Measurements from ENCODE around the gene SERTAD4. TPM values are rescaled to one million over a fixed set of nuclear protein-coding genes. Genes with fewer than 3 reads are reported as not detected.

SERTAD4 gene
- total and polyA plus RNA-seq, 10 donors = 0.02 to 0.09 (median 0.06) TPM; not detected in 5

- TF ChIP-seq POLR2AphosphoS5 (IDR thresholded peaks at IDR 0.05) = no peak
- TF ChIP-seq POLR2A (IDR thresholded peaks at IDR 0.05) = no peak
- TF ChIP-seq CTCF (IDR thresholded peaks at IDR 0.05 in 8 of 11, conservative IDR thresholded peaks at IDR 0.05 in 3 of 11) = no peak
- Histone ChIP-seq H3K36me3 (no peaks in the 10 kb centered on the region), H3K4me1 (no peaks in the 10 kb centered on the region), H3K27me3 (replicated peaks in 1 of 7) (peaks cover 0 to 24% (median 0%) of the 10 kb centered on the region in 7 donors), H3K4me3 (no peak overlapping the region), H3K27ac (no peak overlapping the region), H3K9me3 (no peaks in the 10 kb centered on the region)
- no peak for DNase-seq
- intact Hi-C loops (cut with DNase I; ENCODE audit: low total_unique reads) = no loop called here
- WGBS, 5 donors = 87 to 90% (median 89%) methylated on average over 5 of the region's 5 CpGs
Observed at GRCh38 chr1:210217482-210217881, 15.1 kb upstream of the SERTAD4 start.

- TF ChIP-seq CTCF (IDR thresholded peaks at IDR 0.05 in 8 of 11, conservative IDR thresholded peaks at IDR 0.05 in 3 of 11) (no peak), POLR2AphosphoS5 (IDR thresholded peaks at IDR 0.05) (no peak), POLR2A (IDR thresholded peaks at IDR 0.05) (no peak)
- Histone ChIP-seq H3K9me3 (no peaks in the 10 kb centered on the region), H3K27ac (no peak overlapping the region), H3K4me1 (no peaks in the 10 kb centered on the region), H3K4me3 (no peak overlapping the region), H3K36me3 (no peaks in the 10 kb centered on the region), H3K27me3 (replicated peaks in 1 of 7) (peaks cover 0 to 23% (median 0%) of the 10 kb centered on the region in 7 donors)
- WGBS, 5 donors = 73 to 86% (median 78%) methylated on average over 4 of the region's 4 CpGs
- intact Hi-C loops (cut with DNase I; ENCODE audit: low total_unique reads) = no loop called here
- DNase-seq = no peak
Observed at GRCh38 chr1:210218047-210218446, 14.5 kb upstream of the SERTAD4 start.

GRCh38 chr1:210222340-210223006 is 10.1 kb upstream of the SERTAD4 start:
- WGBS, 5 donors = 41 to 54% (median 52%) methylated on average over 6 of the region's 6 CpGs
- intact Hi-C loops (cut with DNase I; ENCODE audit: low total_unique reads) = no loop called here

GRCh38 chr1:210223226-210223904 is 9.2 kb upstream of the SERTAD4 start:
- DNase-seq = no peak

More at GRCh38 chr1:210222340-210223006, 10.1 kb upstream of the SERTAD4 start:
- TF ChIP-seq POLR2A (IDR thresholded peaks at IDR 0.05) (no peak), POLR2AphosphoS5 (IDR thresholded peaks at IDR 0.05) (no peak)
- no peak for DNase-seq
- Histone ChIP-seq H3K4me3 (no peak overlapping the region), H3K4me1 (no peaks in the 10 kb centered on the region), H3K36me3 (no peaks in the 10 kb centered on the region), H3K9me3 (no peaks in the 10 kb centered on the region), H3K27me3 (replicated peaks in 1 of 7) (peaks cover 0 to 21% (median 3%) of the 10 kb centered on the region in 7 donors), H3K27ac (no peak overlapping the region)

More at GRCh38 chr1:210223226-210223904, 9.2 kb upstream of the SERTAD4 start:
- H3K4me3 ChIP-seq = no peak overlapping the region
- no peak for TF ChIP-seq CTCF (IDR thresholded peaks at IDR 0.05 in 8 of 11, conservative IDR thresholded peaks at IDR 0.05 in 3 of 11)
- no peak for TF ChIP-seq POLR2AphosphoS5 (IDR thresholded peaks at IDR 0.05)
- no peak overlapping the region for H3K27ac ChIP-seq
- no peaks in the 10 kb centered on the region for H3K4me1 ChIP-seq
- peaks cover 0 to 30% (median 9%) of the 10 kb centered on the region in 7 donors for H3K27me3 ChIP-seq (replicated peaks in 1 of 7)
- intact Hi-C loops (cut with DNase I; ENCODE audit: low total_unique reads) = no loop called here
- H3K36me3 ChIP-seq = no peaks in the 10 kb centered on the region
- no peaks in the 10 kb centered on the region for H3K9me3 ChIP-seq
- 55 to 68% (median 59%) methylated on average over 5 of the region's 5 CpGs for WGBS, 5 donors

All from spleen (tissue), 11 donors.